ENCODE results near the gene TAS2R46.
"Not testable (repeated sequence)": the region's sequence is repeated elsewhere in the genome, so short reads cannot be mapped to it uniquely, and the experiment has no call there.

TAS2R46 gene

DNA sequence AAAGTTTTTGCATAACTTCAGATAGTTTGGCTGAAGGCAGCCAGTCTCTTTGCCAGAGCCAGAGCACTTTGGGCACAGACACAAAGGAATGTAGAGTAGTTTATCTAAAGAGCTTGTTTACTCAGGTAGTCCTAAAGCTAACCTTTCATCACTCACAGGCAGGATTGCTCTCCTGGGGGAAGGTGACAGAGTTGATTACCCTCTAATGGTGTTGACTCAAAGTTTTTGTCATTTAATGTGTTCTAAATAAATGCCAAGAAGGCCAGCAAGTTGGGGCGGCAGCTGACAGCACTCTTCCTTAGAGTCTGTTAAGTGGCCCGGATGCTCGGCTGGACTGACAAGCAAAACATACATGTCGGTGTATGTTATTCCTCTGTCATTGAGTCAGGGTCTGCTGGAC is 9.3 kb upstream of the TAS2R46 start:
- DNase-seq (ENCODE audit: insufficient read length) (no peak), FAIRE-seq (no peak)
- no peak for TF ChIP-seq TAF1 (IDR thresholded peaks at IDR 0.05; ENCODE audit: borderline replicate concordance, low read depth, low read length)

DNA sequence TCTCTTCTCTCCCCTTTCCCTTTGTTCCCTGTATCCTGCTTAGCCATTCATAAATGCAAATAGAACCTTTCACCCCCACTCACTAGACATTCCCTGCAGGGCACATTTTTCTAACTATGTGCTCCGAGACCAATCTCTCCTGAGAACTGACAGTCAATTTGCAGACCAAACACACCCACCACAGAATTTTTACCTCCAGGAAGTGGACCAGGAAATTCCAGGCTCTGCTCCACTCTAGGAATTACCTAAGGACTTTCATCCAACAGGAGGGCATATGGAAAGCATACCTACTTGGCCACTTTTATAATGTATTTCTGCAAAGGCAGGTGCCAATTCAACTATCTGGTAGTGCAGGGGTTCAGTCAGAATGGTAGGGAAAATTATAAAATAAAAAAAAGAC is 8.9 kb upstream of the TAS2R46 start:
- TF ChIP-seq POLR2A (IDR thresholded peaks at IDR 0.05; ENCODE audit: low read depth, low read length) = no peak
- TF ChIP-seq POLR2AphosphoS5 (IDR thresholded peaks at IDR 0.05; ENCODE audit: low read depth, low read length) = no peak
- DNase-seq (ENCODE audit: insufficient read length) (no peak), FAIRE-seq (no peak)

DNA sequence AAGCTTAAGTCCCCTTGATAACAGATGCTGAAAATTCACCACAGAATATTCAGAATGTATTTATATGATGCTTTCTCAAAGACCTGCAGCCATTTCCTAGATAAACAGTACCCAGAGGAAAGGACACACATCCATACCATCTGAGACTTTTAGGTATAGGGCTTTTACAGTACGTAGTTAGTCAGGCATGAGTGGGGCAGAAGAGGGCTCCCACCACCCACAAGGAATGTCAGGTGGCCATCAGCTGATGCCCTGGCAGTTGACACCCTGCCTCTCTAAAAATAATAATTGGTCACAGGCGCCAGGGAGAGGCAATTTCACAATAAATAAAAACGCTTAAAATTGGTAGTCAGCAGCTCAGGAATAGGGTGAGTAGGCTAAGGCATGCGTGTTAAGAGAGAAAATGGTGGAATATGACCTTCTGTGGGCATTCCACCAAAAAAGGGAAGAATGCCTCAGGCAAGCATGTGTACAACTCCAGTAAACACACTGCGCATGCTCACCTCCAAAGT is 7.8 kb upstream of the TAS2R46 start:
- FAIRE-seq = no peak
- TF ChIP-seq TAF1 (IDR thresholded peaks at IDR 0.05; ENCODE audit: borderline replicate concordance, low read depth, low read length) = no peak
- no peak for TF ChIP-seq POLR2A (IDR thresholded peaks at IDR 0.05; ENCODE audit: low read depth, low read length)
- TF ChIP-seq POLR2AphosphoS5 (IDR thresholded peaks at IDR 0.05; ENCODE audit: low read depth, low read length) = no peak

DNA sequence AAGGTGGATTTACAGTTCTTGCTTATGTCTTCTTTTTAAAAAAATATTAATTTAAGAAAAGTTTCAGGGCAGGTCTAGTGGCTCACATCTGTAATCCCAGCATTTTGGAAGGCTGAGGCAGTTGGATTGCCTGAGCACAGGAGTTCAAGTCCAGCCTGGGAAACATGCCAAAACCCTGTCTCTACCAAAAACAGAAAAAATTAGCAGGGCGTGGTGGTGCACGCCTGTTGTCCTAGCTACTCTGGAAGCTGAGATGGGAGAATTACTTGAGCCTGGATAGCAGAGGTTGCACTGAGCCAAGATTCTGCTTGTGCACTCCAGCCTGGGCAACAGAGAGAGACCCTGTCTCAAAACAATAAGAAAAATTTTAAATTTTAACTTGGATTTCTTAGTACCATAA is 5.4 kb upstream of the TAS2R46 start:
- no peak for DNase-seq (ENCODE audit: insufficient read length)
- TF ChIP-seq TAF1 (IDR thresholded peaks at IDR 0.05; ENCODE audit: borderline replicate concordance, low read depth, low read length) = no peak
- no peak for TF ChIP-seq POLR2AphosphoS5 (IDR thresholded peaks at IDR 0.05; ENCODE audit: low read depth, low read length)
- TF ChIP-seq POLR2A (IDR thresholded peaks at IDR 0.05; ENCODE audit: low read depth, low read length) = no peak
- FAIRE-seq = no peak

More for the DNA sequence above, 7.8 kb upstream of the TAS2R46 start:
- DNase-seq (ENCODE audit: insufficient read length) = no peak

DNA sequence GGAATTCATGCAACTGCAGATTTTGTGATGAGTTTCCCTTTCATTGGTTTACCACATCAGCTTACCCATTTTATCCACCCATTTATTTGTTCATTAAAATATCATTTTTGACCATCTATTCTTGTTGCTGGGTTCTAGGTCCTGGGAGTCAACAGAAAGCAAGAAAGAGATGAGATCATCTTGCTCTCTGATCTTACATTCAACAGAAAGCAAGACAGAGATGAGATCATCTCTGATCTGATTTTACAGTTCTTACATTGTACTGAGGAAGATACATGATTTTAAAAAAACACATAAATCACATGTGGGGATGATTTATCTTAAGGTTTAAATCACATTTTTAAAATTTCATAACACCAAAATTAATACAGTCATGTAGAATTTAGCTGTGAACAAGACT is 2.3 kb downstream of the TAS2R46 start:
- TF ChIP-seq TAF1 (IDR thresholded peaks at IDR 0.05; ENCODE audit: borderline replicate concordance, low read depth, low read length) (no peak), POLR2AphosphoS5 (IDR thresholded peaks at IDR 0.05; ENCODE audit: low read depth, low read length) (no peak), POLR2A (IDR thresholded peaks at IDR 0.05; ENCODE audit: low read depth, low read length) (no peak)
- FAIRE-seq = peak; percentile 27
- no peak for DNase-seq (ENCODE audit: insufficient read length)

DNA sequence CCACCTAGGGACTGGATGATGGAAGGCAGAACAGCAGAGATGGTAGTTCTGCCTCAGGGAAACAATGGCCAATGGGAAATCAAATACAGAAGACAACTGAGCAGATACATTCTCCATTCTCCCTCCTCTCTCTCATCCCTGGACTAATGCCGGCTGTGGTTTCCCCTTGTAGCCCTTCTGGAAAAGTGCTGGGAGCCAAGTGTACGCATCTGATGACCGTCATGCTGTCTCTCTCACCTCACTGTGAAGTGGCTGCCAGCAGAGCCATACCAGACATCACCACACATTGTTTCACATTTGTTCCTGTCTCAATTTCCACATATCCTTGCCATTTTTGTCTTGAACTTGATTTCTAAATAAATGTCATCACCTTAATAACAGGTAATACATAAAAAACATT is 3.1 kb downstream of the TAS2R46 start:
- no peak for FAIRE-seq
- TF ChIP-seq POLR2AphosphoS5 (IDR thresholded peaks at IDR 0.05; ENCODE audit: low read depth, low read length) (no peak), POLR2A (IDR thresholded peaks at IDR 0.05; ENCODE audit: low read depth, low read length) (no peak), TAF1 (IDR thresholded peaks at IDR 0.05; ENCODE audit: borderline replicate concordance, low read depth, low read length) (no peak)
- DNase-seq (ENCODE audit: insufficient read length) = no peak

DNA sequence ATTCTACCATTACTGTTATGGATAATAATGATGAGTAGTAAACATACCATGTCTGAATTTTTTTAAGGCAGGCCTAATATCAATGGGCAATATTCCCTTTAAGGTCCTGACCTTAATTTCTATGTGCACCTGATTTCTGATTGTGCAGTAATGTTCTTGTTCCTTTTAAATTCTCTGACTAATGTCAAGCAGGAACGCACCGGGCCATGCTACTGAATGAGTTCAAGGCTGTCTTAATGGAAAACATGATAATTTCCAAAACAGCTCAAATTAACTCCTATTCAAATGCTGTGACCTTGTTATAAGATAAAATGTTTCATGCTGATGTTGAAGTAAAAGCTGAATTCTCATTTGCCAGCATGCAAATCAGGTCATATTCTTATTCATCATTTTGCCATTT is 6.8 kb downstream of the TAS2R46 start:
- TF ChIP-seq TAF1 (IDR thresholded peaks at IDR 0.05; ENCODE audit: borderline replicate concordance, low read depth, low read length) (no peak), POLR2AphosphoS5 (IDR thresholded peaks at IDR 0.05; ENCODE audit: low read depth, low read length) (no peak), POLR2A (IDR thresholded peaks at IDR 0.05; ENCODE audit: low read depth, low read length) (no peak)
- no peak for FAIRE-seq

DNA sequence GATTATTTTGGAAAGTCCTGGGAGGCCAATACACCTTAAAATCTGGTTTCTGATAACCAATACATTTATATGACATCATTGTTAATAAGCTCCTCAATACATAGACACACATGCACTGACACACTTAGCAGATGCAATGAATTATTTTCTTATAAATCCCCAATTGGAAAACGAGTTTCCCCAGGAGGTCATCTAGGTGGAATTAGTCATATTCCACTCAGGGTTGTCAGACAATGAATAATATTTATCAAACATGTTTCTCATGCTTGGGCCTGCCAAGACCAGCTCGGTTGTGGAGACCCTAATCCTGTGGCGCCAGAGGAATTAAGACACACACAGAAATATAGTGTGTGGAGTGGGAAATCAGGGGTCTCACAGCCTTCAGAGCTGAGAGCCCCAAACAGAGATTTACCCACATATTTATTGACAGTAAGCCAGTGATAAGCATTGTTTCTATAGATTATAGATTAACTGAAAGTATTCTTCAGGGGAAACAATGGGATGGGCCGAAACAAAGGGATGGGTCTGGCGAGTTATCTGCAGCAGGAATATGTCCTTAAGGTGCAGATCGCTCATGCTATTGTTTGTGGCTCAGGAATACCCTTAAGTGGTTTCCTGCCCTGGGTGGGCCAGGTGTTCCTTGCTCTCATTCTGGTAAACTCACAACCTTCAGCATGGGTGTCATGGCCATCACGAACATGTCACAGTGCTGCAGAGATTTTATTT is 12.1 kb downstream of the TAS2R46 start:
- not testable (repeated sequence) for FAIRE-seq; DNase-seq (ENCODE audit: insufficient read length)

More for the DNA sequence above, 6.8 kb downstream of the TAS2R46 start:
- DNase-seq (ENCODE audit: insufficient read length) = no peak

DNA sequence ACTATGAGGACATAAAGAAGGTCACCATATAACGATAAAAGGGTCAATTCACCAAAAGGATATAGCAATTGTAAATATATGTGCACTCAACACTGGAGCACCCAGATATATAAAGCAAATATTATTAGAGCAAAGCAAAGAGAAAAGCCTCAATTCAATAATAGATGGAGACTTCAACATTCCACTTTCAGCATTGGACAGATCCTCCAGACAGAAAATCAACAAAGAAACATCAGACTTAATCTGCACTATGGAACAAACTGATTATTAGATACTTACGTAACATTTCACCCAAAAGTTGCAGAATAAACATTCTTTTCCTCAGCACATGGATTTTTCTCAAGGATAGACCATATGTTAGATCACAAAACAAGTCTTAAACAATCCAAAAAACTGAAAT is 20.7 kb downstream of the TAS2R46 start:
- not testable (repeated sequence) for DNase-seq (ENCODE audit: insufficient read length); FAIRE-seq

DNA sequence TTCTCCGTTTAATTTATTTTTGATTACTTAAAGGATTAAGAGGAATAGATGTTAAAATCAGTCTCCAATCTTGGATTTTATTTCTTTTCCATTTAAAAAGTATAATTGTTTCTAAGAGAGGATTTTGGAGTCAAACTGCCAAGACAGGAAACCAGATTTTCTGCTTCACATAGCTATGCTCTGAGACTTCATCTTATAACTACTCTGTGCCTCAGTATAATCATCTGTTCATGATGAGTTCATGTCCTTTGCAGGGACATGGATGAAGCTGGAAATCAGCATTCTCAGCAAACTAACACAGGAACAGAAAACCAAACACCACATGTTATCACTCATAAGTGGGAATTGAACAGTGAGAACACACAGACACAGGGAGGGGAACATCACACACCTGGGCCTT is 21.9 kb downstream of the TAS2R46 start:
- TF ChIP-seq POLR2AphosphoS5 (IDR thresholded peaks at IDR 0.05; ENCODE audit: low read depth, low read length) (no peak), POLR2A (IDR thresholded peaks at IDR 0.05; ENCODE audit: low read depth, low read length) (no peak), TAF1 (IDR thresholded peaks at IDR 0.05; ENCODE audit: borderline replicate concordance, low read depth, low read length) (no peak)
- FAIRE-seq = no peak

DNA sequence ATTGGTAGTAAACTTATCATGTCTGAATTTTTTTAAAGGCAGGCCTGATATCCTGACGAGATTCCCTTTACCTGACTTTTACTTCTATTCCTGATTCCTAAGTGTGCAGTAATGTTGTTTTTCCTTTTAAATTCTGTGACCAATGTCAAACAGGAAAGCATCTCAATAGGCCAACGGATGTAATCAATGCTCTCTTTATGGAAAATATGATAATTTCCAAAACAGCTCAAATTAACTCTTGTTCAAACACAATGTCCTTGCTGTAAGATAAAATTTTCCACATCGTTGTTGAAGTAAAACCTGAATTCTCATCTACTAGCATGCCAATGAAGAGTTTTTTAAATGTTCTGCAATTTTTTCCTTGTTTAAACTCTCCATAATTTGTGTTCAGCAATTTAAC is 22.9 kb downstream of the TAS2R46 start:
- FAIRE-seq (peak; percentile 46), DNase-seq (ENCODE audit: insufficient read length) (no peak)
- no peak for TF ChIP-seq TAF1 (IDR thresholded peaks at IDR 0.05; ENCODE audit: borderline replicate concordance, low read depth, low read length)
- no peak for TF ChIP-seq POLR2AphosphoS5 (IDR thresholded peaks at IDR 0.05; ENCODE audit: low read depth, low read length)
- TF ChIP-seq POLR2A (IDR thresholded peaks at IDR 0.05; ENCODE audit: low read depth, low read length) = no peak

More for the DNA sequence above, 21.9 kb downstream of the TAS2R46 start:
- DNase-seq (ENCODE audit: insufficient read length) = no peak

DNA sequence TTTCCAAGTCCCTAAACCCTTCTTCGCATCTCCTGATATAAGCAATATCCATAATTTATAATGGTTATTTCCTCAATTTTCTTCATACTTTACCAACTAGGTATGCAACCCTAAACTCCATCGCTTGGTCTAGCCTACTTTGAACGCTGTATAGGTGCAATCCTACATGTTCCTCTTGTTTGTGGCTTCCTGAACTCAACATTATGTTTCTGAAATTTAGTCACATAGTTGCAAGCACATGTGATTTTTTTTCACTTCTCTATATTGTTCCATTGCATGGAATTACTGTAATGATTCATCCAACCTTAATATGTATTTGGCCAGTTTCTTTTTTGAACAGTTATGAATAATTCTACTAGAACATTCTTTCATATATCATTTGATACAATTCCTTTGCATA is 28.1 kb downstream of the TAS2R46 start:
- not testable (repeated sequence) for DNase-seq (ENCODE audit: insufficient read length); FAIRE-seq

DNA sequence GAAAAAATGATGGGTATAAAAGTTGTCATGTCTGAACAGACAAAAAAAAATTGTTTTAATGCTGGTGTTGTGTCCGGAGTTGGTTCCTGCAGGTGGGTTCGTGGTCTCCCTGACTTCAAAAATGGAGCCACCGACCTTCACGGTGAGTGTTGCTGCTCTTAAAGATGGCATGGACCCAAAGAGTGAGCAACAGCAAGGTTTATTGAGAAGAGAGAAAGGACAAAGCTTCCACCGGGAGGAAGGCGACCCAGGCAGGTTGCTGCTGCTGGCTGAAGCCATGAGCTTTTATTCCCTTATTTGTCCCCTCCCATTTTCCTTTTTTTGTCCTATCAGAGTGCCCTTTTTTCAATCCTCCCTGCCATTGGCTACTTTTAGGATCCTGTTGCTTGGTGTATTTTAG is 30.8 kb downstream of the TAS2R46 start, which contains the start of gene TAS2R31:
Gene TAS2R31 (minus strand): TSS at position 101 of the 400 bp plus-strand sequence. CDS start 72 bp downstream, at position 29.
- no peak for DNase-seq (ENCODE audit: insufficient read length)
- FAIRE-seq = no peak
- no peak for TF ChIP-seq POLR2A (IDR thresholded peaks at IDR 0.05; ENCODE audit: low read depth, low read length)
- no peak for TF ChIP-seq POLR2AphosphoS5 (IDR thresholded peaks at IDR 0.05; ENCODE audit: low read depth, low read length)
- TF ChIP-seq TAF1 (IDR thresholded peaks at IDR 0.05; ENCODE audit: borderline replicate concordance, low read depth, low read length) = no peak
